ENCODE results near the gene GABBR1. TPM values are rescaled to one million over a fixed set of nuclear protein-coding genes. Genes with fewer than 3 reads are reported as not detected.

GABBR1 gene
- polyA plus RNA-seq, 1 donor (not counting 4 experiments of a cell fraction or from before 2014, with no cell fraction given): 18.9 TPM

DNA sequence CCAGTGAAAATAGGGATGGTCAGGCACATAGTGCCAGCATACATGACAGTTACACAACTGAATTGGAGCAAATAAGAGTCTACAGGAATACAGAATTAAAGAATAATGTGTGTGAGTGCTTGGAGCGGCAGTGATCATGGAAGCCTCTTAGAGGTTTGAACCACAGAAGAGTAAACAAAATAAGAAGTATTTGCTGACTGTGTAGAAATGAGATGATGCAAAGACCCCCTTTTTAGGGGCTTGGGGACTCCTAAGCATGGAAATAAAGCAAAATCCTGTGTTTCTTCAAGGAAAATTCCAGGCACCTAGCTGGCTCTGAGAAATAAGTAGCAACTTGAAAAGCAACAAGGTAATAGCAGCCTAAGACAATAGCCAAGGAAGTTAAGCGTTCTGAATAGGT lies 41.3 kb downstream of the GABBR1 start:
- H3K36me3 ChIP-seq (ENCODE audit: control insufficient read depth in 2 of 2, extremely low read depth in 1 of 2, insufficient read depth in 2 of 2, low read length in 2 of 2): no peaks in the 10 kb centered on the region
- no peaks in the 10 kb centered on the region for H3K79me2 ChIP-seq (ENCODE audit: control insufficient read depth, insufficient read depth, low read length)
- H3K4me2 ChIP-seq (ENCODE audit: control insufficient read depth, extremely low read depth, insufficient read depth, low read depth, low read length): no peak overlapping the region
- H3K4me3 ChIP-seq (ENCODE audit: control insufficient read depth in 2 of 3, extremely low read depth in 1 of 3, insufficient read depth in 2 of 3, low read depth in 1 of 3, low read length in 3 of 3): no peak overlapping the region
- H3K4me1 ChIP-seq (ENCODE audit: control insufficient read depth, extremely low read depth, insufficient read depth, low read length): no peaks in the 10 kb centered on the region
- H3K27ac ChIP-seq (ENCODE audit: control insufficient read depth, insufficient read depth, low read length): no peak overlapping the region
- H3K9me3 ChIP-seq (ENCODE audit: control insufficient read depth, low read depth, low read length): no peaks in the 10 kb centered on the region
- no peak overlapping the region for H2AFZ ChIP-seq (ENCODE audit: control insufficient read depth, low read length)
- TF ChIP-seq CTCF (optimal IDR thresholded peaks at IDR 0.05 in 1 of 3, IDR thresholded peaks at IDR 0.05 in 1 of 3, conservative IDR thresholded peaks at IDR 0.05 in 1 of 3; ENCODE audit: extremely low read depth in 1 of 3, insufficient read depth in 2 of 3, low read length in 3 of 3): no peak
- DNase-seq (ENCODE audit: low read depth, low spot score) (no peak), FAIRE-seq (no peak)
- H3K27me3 ChIP-seq (ENCODE audit: control insufficient read depth, extremely low read depth, insufficient read depth, low read length): no peaks in the 10 kb centered on the region
- no peaks in the 10 kb centered on the region for H3K9me1 ChIP-seq (ENCODE audit: control insufficient read depth, extremely low read depth, insufficient read depth, low read length)
- H4K20me1 ChIP-seq (ENCODE audit: control insufficient read depth, extremely low read depth, insufficient read depth, low read length): no peaks in the 10 kb centered on the region
- dilution Hi-C loops (cut with MboI; ENCODE audit: extremely low pct_ligation_motif_present, low sequenced_read_pairs): loop anchor here (10.0 kb wide), 1 partner anchor 207 kb away; no protein-coding TSS in a partner anchor
- no peak overlapping the region for H3K9ac ChIP-seq (ENCODE audit: control insufficient read depth, extremely low read depth, insufficient read depth, low read length)

DNA sequence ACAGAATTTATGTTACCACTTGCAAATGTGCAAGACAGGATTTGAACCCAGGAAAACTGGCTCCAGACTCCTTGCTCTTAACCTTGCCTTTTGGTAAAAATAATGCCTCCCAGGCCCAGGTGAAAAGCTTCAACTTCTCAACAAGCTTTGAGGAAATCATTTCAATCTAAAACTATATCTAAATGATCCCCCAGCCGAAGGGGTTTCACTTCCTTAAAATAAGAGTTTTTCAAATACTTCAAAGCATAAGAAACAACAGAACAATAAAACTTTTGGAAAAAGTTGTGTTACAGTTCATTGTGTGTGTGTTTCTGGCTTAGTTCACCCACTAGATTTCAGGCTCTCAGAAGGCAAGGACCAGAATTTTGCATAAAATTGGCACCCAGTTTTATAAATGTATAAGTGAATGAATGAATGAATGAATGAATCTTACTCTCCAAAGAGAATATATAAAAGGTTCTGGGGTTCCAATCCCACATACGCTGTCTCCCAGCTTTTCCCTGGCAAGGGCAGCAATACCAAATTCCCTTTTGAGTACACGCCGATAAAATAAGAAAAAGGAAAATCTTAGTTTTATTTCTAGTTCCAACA lies 42.7 kb downstream of the GABBR1 start:
- dilution Hi-C loops (cut with MboI; ENCODE audit: extremely low pct_ligation_motif_present, low sequenced_read_pairs): loop anchor here (10.0 kb wide), 1 partner anchor 206 kb away; no protein-coding TSS in a partner anchor
- H3K79me2 ChIP-seq (ENCODE audit: control insufficient read depth, insufficient read depth, low read length): no peaks in the 10 kb centered on the region
- no peaks in the 10 kb centered on the region for H3K36me3 ChIP-seq (ENCODE audit: control insufficient read depth in 2 of 2, extremely low read depth in 1 of 2, insufficient read depth in 2 of 2, low read length in 2 of 2)
- H4K20me1 ChIP-seq (ENCODE audit: control insufficient read depth, extremely low read depth, insufficient read depth, low read length): no peaks in the 10 kb centered on the region
- H3K9me3 ChIP-seq (ENCODE audit: control insufficient read depth, low read depth, low read length): no peaks in the 10 kb centered on the region
- H3K9me1 ChIP-seq (ENCODE audit: control insufficient read depth, extremely low read depth, insufficient read depth, low read length): no peaks in the 10 kb centered on the region
- H3K4me1 ChIP-seq (ENCODE audit: control insufficient read depth, extremely low read depth, insufficient read depth, low read length): no peaks in the 10 kb centered on the region
- H3K4me2 ChIP-seq (ENCODE audit: control insufficient read depth, extremely low read depth, insufficient read depth, low read depth, low read length): no peak overlapping the region
- TF ChIP-seq EZH2 (IDR thresholded peaks at IDR 0.05; ENCODE audit: low read length): no peak
- TF ChIP-seq CTCF (optimal IDR thresholded peaks at IDR 0.05 in 1 of 3, IDR thresholded peaks at IDR 0.05 in 1 of 3, conservative IDR thresholded peaks at IDR 0.05 in 1 of 3; ENCODE audit: extremely low read depth in 1 of 3, insufficient read depth in 2 of 3, low read length in 3 of 3): no peak
- H3K27ac ChIP-seq (ENCODE audit: control insufficient read depth, insufficient read depth, low read length): no peak overlapping the region
- no peak overlapping the region for H2AFZ ChIP-seq (ENCODE audit: control insufficient read depth, low read length)
- no peaks in the 10 kb centered on the region for H3K27me3 ChIP-seq (ENCODE audit: control insufficient read depth, extremely low read depth, insufficient read depth, low read length)
- FAIRE-seq: no peak
- no peak for DNase-seq (ENCODE audit: low read depth, low spot score)
- no peak overlapping the region for H3K4me3 ChIP-seq (ENCODE audit: control insufficient read depth in 2 of 3, extremely low read depth in 1 of 3, insufficient read depth in 2 of 3, low read depth in 1 of 3, low read length in 3 of 3)
- H3K9ac ChIP-seq (ENCODE audit: control insufficient read depth, extremely low read depth, insufficient read depth, low read length): no peak overlapping the region

Data from keratinocyte (primary cell).